Aorta (tissue), 5 donors: Measurements from ENCODE around the gene PHOX2B. TPM values are rescaled to one million over a fixed set of nuclear protein-coding genes. Genes with fewer than 3 reads are reported as not detected.
"Not testable (repeated sequence)": the region's sequence is repeated elsewhere in the genome, so short reads cannot be mapped to it uniquely, and the experiment has no call there.

Experiments used
- ATAC-seq: fragments of 200-7000 bp; cut with Tn5 transposase; one replicate; pipeline ENCODE4 v1.9.1; 2022; ENCODE audit warnings: moderate library complexity; ENCODE audit not compliant: low FRiP score
- DNase-seq, 2 donors: peaks; one replicate each; pipeline ENCODE4 v3.0.0-alpha.2; 2020
- H3K27ac ChIP-seq, 2 donors: one replicate each; pipeline ENCODE4 v1.5.1; 2013; ENCODE audit warnings: low read length in 2 of 2, mild to moderate bottlenecking in 2 of 2, moderate library complexity in 2 of 2, control low read depth in 1 of 2, inconsistent platforms in 1 of 2, low read depth in 1 of 2
- H3K27me3 ChIP-seq, 2 donors: one replicate each; pipeline ENCODE4 v1.6.1; 2013; ENCODE audit warnings: control low read depth in 1 of 2, low read length in 1 of 2, mild to moderate bottlenecking in 1 of 2, moderate library complexity in 1 of 2; ENCODE audit not compliant: insufficient read depth in 2 of 2, control insufficient read depth in 1 of 2
- H3K36me3 ChIP-seq, 2 donors: one replicate each; pipeline ENCODE4 v1.6.1; 2013; ENCODE audit warnings: control low read depth in 1 of 2, low read length in 1 of 2, mild to moderate bottlenecking in 1 of 2; ENCODE audit not compliant: insufficient read depth in 2 of 2, control insufficient read depth in 1 of 2
- H3K4me1 ChIP-seq, 2 donors: one replicate each; pipeline ENCODE4 v1.6.1; 2013; ENCODE audit warnings: low read length in 2 of 2, control low read depth in 1 of 2, mild to moderate bottlenecking in 1 of 2, moderate library complexity in 1 of 2; ENCODE audit not compliant: insufficient read depth in 2 of 2, control insufficient read depth in 1 of 2
- H3K4me3 ChIP-seq, 2 donors: one replicate each; pipeline ENCODE4 v1.5.1; 2013; ENCODE audit warnings: low read length in 2 of 2, control low read depth in 1 of 2, mild to moderate bottlenecking in 1 of 2
- H3K9me3 ChIP-seq: one replicate; pipeline ENCODE4 v1.6.1; 2013; ENCODE audit warnings: mild to moderate bottlenecking, low read length; ENCODE audit not compliant: control insufficient read depth
- WGBS, 2 donors: extraction: QIAGEN DNeasy Blood & Tissue Kit; methylation state at CpG; one replicate each; pipeline ENCODE4 v1.1.7; 2013; 5-methylcytosine and 5-hydroxymethylcytosine counted together
- intact Hi-C, 2 donors: fragments of 100-400 bp; cut with DNase I; formaldehyde crosslinking; loops; one replicate each; pipeline versions ENCODE4 v1.14.2 to v1.15.0; 2022
- polyA plus RNA-seq, 2 donors: library from polyadenylated mRNA; stranded (reverse); fragments of 200-250 nt; gene quantifications; one replicate each; pipeline ENCODE4 v1.2.3, GENCODE V29; 2013
- total RNA-seq, 2 donors: library from RNA; stranded (reverse); fragmentation: NEBNext Ultra II Directional; extraction: Animal tissue kit (Norgen Biotek cat#: 25700); gene quantifications; one replicate each; pipeline ENCODE4 v1.2.1, GENCODE V29; 2021
- donor health status: healthy with polysubstance abuse.
- donor health status: Bipolar disorder and iron deficiency.
- donor health status: DM: no; HTN: no; CAD: no.
- donor health status: DM: no; HTN: no; CAD: no.
- donor health status: DM: yes; HTN: yes; CAD: no.

Gene PHOX2B
- total and polyA plus RNA-seq, 4 donors = not detected

DNA sequence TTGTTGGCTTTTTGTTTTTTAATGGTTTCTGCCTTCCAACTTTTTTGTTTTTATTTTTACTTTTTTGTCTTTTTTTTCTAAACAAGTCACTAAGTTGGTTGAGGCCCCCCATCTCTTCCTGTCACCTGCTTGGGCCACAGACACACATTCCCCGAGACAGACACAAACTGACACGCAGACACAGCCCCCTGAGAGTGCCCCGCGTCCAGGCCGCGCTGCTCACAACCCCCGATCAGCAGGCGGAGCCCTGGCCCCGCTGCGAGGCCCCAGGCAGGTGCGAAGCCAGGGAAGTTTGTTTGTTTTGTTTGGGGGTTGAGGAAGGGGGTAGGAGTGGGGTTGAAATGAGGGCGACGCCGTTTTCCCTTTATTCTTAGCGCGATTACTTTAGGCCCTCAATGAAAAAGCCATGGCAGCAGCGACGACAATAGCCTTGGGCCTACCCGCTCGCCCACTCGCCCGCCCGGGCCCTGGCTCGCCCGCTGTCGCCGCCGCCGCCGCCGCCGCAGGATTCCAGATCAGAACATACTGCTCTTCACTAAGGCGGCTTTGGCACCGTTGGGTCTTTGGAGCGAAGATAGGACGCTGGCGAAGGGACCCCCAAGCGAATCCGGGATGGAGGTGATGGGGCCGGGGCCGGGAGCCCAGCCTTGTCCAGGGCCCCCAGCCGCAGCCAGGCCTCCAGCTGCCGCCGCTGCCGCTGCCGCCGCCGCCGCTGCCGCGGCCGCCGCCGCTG lies 3.1 kb downstream of the PHOX2B start:
- Histone ChIP-seq H3K9me3 (peaks cover 4% of the 10 kb centered on the region), H3K4me1 (no peaks in the 10 kb centered on the region), H3K27ac (no peak overlapping the region), H3K36me3 (no peaks in the 10 kb centered on the region), H3K4me3 (peak overlapping the region in 1 of 2 donors; percentile 11), H3K27me3 (peaks cover 0 to 3% of the 10 kb centered on the region in 2 donors)
- intact Hi-C loops = no loop called here
- no peak for ATAC-seq
- no peak for DNase-seq
- WGBS, 2 donors = 5 to 7% methylated on average over 42 to 54 of the region's 54 CpGs

DNA sequence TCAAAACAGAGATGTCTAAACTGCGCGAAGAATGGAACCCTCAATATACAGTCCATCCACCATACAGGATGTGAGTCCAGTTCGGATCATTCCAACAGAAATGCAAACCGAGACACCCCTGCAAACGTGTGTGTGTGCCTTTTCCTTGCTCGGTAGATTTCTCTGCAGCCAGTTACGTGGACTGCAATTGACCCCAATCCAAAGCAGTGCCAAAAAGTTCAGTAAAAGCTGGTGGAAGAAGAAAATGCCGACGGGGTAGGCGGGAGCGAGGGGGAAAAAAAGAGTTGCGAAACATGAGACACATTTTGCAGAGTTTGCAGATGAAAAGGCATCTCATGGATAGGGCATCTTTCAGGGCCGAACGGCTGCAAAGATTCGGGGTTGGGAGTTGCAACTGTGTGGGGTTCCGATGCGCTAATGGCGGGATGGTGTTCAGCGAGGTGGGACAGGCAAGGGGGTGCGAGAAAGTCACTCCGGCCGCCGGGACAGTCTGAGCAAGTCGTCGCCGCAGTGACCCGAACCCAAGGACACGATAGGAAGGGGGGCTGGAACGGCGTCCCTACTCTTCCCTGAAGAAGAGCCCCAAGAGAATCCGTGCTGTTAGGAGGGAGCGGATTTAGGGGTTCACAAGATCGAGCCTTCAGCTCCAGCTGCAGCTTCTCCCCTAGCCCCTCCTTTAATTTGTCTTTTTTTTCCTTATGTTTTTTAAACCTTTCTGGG lies 3.8 kb downstream of the PHOX2B start:
- H3K4me3 ChIP-seq = no peak overlapping the region
- H3K36me3 ChIP-seq = no peaks in the 10 kb centered on the region
- H3K9me3 ChIP-seq = peaks cover 4% of the 10 kb centered on the region
- DNase-seq = no peak
- peaks cover 0 to 3% of the 10 kb centered on the region in 2 donors for H3K27me3 ChIP-seq
- WGBS, 2 donors = 6 to 8% methylated on average over 33 of the region's 33 CpGs
- intact Hi-C loops = no loop called here
- ATAC-seq = no peak
- H3K27ac ChIP-seq = no peak overlapping the region
- H3K4me1 ChIP-seq = no peaks in the 10 kb centered on the region

DNA sequence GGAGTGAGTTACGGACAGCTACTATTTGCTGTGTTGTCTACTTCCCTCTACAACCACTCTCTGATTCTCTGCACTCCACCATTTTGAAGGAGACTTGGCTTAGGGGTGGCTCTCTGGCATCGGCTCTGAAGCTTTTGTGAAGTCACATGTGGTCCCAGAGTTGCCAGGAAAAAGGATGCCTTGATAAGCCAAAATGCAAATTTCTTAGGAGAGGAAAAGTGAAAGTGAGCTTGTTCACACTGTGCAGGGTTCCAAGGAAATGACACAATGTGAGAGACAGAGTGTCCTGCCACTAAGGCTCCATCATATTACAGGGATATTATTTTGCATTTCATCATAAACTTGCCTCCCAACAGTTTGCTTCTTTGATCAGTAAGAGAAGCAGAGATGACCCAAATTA lies 7.2 kb downstream of the PHOX2B start:
- Histone ChIP-seq H3K27me3 (peaks cover 0 to 3% of the 10 kb centered on the region in 2 donors), H3K4me1 (no peaks in the 10 kb centered on the region), H3K27ac (no peak overlapping the region), H3K4me3 (no peak overlapping the region), H3K9me3 (peaks cover 4% of the 10 kb centered on the region), H3K36me3 (no peaks in the 10 kb centered on the region)
- ATAC-seq = no peak
- intact Hi-C loops = no loop called here
- 53 to 59% methylated on average over 2 of the region's 2 CpGs for WGBS, 2 donors
- DNase-seq = no peak

DNA sequence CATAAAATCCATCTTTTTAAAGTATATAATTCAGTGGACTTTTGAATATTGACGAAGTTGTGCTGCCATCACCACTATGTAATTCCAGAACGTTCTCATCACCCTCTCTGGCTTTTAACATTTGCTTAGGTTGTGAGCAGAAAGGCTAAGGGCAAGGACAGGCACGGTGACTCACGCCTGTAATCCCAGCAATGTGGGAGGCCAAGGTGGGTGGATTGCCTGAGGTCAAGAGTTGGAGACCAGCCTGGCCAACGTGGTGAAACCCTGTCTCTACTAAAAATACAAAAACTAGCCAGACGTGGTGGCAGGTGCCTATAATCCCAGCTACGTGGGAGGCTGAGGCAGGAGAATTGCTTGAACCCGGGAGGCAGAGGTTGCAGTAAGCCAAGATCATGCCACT lies 11.0 kb downstream of the PHOX2B start:
- 58 to 75% methylated on average over 8 of the region's 8 CpGs for WGBS, 2 donors
- H3K4me3 ChIP-seq, H3K4me1 ChIP-seq, H3K9me3 ChIP-seq, ATAC-seq, H3K27ac ChIP-seq, H3K27me3 ChIP-seq, H3K36me3 ChIP-seq, DNase-seq, intact Hi-C loops: not testable (repeated sequence)

DNA sequence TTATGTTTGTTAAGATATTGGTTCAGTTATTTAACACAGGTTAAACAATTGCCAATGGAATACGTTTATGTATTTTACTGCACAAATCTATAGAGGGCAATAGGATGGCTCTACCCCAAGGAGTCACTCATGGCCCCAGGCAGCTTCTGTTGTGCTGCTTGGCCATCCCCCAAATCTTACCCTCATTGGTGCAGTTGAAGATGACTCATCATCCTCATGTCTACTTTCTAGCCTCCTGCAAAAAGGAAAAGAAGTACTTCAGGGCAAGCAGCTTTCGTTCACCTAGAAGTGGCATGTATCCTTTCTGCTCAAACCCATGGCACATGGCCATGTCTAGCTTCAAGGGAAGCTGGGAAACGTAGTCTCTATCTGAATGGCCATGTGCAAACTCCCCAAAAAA lies 14.2 kb downstream of the PHOX2B start:
- intact Hi-C loops = no loop called here
- no peaks in the 10 kb centered on the region for H3K27me3 ChIP-seq
- no peak overlapping the region for H3K27ac ChIP-seq
- H3K4me1 ChIP-seq = no peaks in the 10 kb centered on the region
- ATAC-seq (no peak), DNase-seq (no peak)
- peaks cover 4% of the 10 kb centered on the region for H3K9me3 ChIP-seq
- H3K36me3 ChIP-seq = no peaks in the 10 kb centered on the region
- H3K4me3 ChIP-seq = no peak overlapping the region
- 67 to 74% methylated on average over 3 of the region's 3 CpGs for WGBS, 2 donors

DNA sequence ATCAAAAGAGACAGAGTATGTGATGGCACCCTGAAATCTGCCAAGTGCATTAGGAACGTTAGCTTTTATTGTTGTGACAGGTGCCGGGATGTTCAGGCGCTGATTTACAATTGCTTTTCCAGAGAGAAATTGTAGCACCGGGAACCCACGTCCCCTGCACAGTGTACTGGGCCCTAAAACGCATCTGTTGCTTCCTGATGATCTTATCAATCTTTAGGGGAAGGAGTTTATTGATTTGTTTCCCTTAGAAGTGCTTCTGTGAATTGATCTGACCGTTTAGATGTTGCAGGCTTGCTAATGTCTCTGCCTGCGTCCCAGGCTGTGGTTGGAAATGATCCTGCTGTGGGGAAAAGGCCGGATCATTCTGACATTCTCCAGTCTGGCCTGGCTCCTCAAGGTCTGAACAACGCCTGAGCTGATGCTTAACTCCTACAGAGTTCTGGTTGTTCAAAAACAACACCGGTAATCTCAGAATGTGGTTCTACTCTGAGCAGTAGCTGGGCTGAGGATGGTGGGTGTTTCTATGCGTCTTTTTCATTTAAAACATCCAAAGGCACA lies 16.9 kb downstream of the PHOX2B start:
- H3K27me3 ChIP-seq = no peaks in the 10 kb centered on the region
- 24 to 35% methylated on average over 12 of the region's 12 CpGs for WGBS, 2 donors

DNA sequence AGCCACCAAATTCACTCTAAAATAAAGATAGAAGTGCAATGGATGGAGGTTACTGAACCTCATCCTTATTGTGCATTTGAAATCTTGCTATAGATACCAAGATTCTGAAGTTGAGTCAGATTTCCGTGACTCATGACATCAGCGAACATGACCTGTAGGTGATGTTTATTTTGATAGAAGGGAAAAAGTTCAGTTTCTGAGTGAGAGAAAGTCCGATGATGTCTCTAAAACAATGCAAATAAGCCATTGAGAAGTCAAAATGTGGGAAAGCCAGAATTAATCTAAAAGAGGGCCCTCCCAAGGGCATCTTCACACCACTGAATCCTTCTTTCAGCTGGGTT lies 20.0 kb downstream of the PHOX2B start:
- DNase-seq (no peak), ATAC-seq (no peak)
- Histone ChIP-seq H3K36me3 (no peaks in the 10 kb centered on the region), H3K27ac (no peak overlapping the region), H3K4me1 (no peaks in the 10 kb centered on the region), H3K4me3 (no peak overlapping the region), H3K27me3 (no peaks in the 10 kb centered on the region), H3K9me3 (peaks cover 6% of the 10 kb centered on the region)
- intact Hi-C loops = no loop called here
- WGBS, 2 donors = 52 to 61% methylated on average over 3 of the region's 3 CpGs

More for the DNA sequence above, 16.9 kb downstream of the PHOX2B start:
- Histone ChIP-seq H3K9me3 (peaks cover 4% of the 10 kb centered on the region), H3K27ac (no peak overlapping the region), H3K36me3 (no peaks in the 10 kb centered on the region), H3K4me3 (no peak overlapping the region), H3K4me1 (no peaks in the 10 kb centered on the region)
- ATAC-seq = no peak
- intact Hi-C loops = no loop called here
- DNase-seq = no peak

DNA sequence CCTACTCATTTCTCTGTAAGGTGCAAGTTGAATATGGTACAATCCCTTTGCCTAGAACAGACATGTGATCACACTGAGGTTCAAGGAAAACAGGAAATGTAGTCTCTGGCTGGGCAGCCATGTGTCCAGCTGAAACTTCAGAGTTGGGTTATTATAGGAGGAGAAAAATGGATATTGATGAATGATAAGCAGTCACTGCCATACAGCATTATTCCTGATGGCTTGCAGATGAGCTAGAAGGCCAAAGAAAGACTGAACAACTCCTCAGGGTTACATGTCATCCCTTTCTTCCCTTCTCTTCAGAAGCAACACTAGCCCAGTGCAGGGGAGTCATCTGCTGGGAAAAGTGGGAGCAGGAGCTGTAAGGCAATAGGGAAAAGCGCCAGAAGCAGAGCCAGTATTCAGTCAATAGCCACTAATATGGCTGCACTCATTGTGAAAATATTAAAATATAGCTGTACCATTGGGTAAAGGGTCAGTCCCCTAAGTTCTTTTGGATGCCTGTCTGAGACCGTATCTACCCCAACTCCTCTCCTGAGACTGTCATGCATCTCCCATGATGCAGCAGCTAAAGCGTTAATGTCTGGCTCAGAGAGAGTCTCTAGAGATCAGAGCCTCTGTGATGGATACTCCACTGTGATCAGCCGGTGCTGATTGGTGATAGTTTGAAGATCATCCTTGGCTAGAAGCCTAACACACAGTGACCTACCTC lies 20.5 kb downstream of the PHOX2B start:
- Histone ChIP-seq H3K9me3 (peaks cover 6% of the 10 kb centered on the region), H3K36me3 (no peaks in the 10 kb centered on the region), H3K27ac (no peak overlapping the region), H3K27me3 (no peaks in the 10 kb centered on the region), H3K4me3 (no peak overlapping the region), H3K4me1 (no peaks in the 10 kb centered on the region)
- DNase-seq = no peak
- no peak for ATAC-seq
- WGBS, 2 donors = 55 to 61% methylated on average over 4 of the region's 4 CpGs
- intact Hi-C loops = no loop called here
